Stomach (tissue), 9 donors: Measurements from ENCODE around the gene TUBAL3. TPM values are rescaled to one million over a fixed set of nuclear protein-coding genes. Genes with fewer than 3 reads are reported as not detected.

Experiments
- DNase-seq, 2 donors: peaks; one replicate each; pipeline versions ENCODE4 v3.0.0 to v3.0.0-alpha.2; 2013 to 2019
- H3K27ac ChIP-seq, 5 donors: fragments of 200-600 bp in 4 of 5; sonication (generic) in 4 of 5; one replicate each; pipeline ENCODE4 v1.5.1; 2013 to 2019; ENCODE audit warnings: mild to moderate bottlenecking in 1 of 5, moderate library complexity in 1 of 5
- H3K27me3 ChIP-seq, 3 donors: fragments of 200-600 bp; sonication (generic); one replicate each; pipeline ENCODE4 v1.5.1; 2017 to 2019; ENCODE audit warnings: mixed run types in 1 of 3
- H3K36me3 ChIP-seq, 4 donors: fragments of 200-600 bp; sonication (generic); 1 replicate in 3 of 4; 2 replicates in 1 of 4; pipeline ENCODE4 v1.5.1; 2016 to 2019
- H3K4me1 ChIP-seq, 4 donors: fragments of 200-600 bp; sonication (generic); one replicate each; pipeline ENCODE4 v1.5.1; 2016 to 2019
- H3K4me3 ChIP-seq, 4 donors: fragments of 200-600 bp; sonication (generic) in 3 of 4; one replicate each; pipeline ENCODE4 v1.5.1; 2016 to 2019; ENCODE audit warnings: mild to moderate bottlenecking in 1 of 4
- H3K9me3 ChIP-seq, 4 donors: fragments of 200-600 bp; sonication (generic); one replicate each; pipeline ENCODE4 v1.5.1; 2016 to 2019
- CTCF ChIP-seq, 7 experiments: fragments of 450-650 bp in 4 of 7; fragments of 200-600 bp in 3 of 7; sonication (generic) in 3 of 7; IDR thresholded peaks; one replicate each; pipeline ENCODE4 v1.5.1; 2016 to 2019; ENCODE audit warnings: antibody characterized with exemption in 7 of 7, control low read depth in 2 of 7, mild to moderate bottlenecking in 1 of 7
- EP300 ChIP-seq: sonication (generic); formaldehyde crosslinking; IDR thresholded peaks from one replicate; pipeline ENCODE4 v1.6.1; 2017; ENCODE audit warnings: antibody characterized with exemption
- POLR2A ChIP-seq, 4 donors: fragments of 450-650 bp; IDR thresholded peaks; one replicate each; pipeline ENCODE4 v1.6.1; 2016; ENCODE audit warnings: antibody characterized with exemption in 4 of 4, control low read depth in 2 of 4, mild to moderate bottlenecking in 1 of 4, moderate library complexity in 1 of 4
- POLR2AphosphoS5 ChIP-seq, 3 donors: sonication (generic); formaldehyde crosslinking; IDR thresholded peaks; one replicate each; pipeline ENCODE4 v1.6.1; 2016; ENCODE audit warnings: antibody characterized with exemption in 3 of 3
- WGBS, 5 donors: extraction: QIAGEN DNeasy Blood & Tissue Kit in 3 of 5; methylation state at CpG; one replicate each; pipeline versions ENCODE4 v1.1.5 to v1.1.7; 2013 to 2018; 5-methylcytosine and 5-hydroxymethylcytosine counted together
- intact Hi-C: fragments of 100-400 bp; cut with DNase I; formaldehyde crosslinking; loops from one replicate; pipeline ENCODE4 v1.15.1; 2023; ENCODE audit warnings: low total_unique reads
- polyA plus RNA-seq, 3 donors: library from polyadenylated mRNA; stranded (reverse); fragments of 200-250 nt; gene quantifications; one replicate each; pipeline ENCODE4 v1.2.3, GENCODE V29; 2013
- total RNA-seq, 5 donors: library from RNA; depleted of rRNA; stranded (reverse); fragments of >200 nt; gene quantifications; one replicate each; pipeline versions ENCODE4 v1.1.0 to v1.2.3, GENCODE V29; 2014 to 2016
- donor health status: healthy with polysubstance abuse.
- donor health status: Bipolar disorder and iron deficiency.
- donor health status: healthy.

Gene TUBAL3
- total and polyA plus RNA-seq, 8 donors: 0.13 to 11.3 (median 0.92) TPM; not detected in 4

GRCh38 chr10:5361966-5362365 is 42.7 kb downstream of the TUBAL3 start:
- Histone ChIP-seq H3K9me3 (no peaks in the 10 kb centered on the region), H3K36me3 (no peaks in the 10 kb centered on the region), H3K4me3 (no peak overlapping the region), H3K27me3 (peaks cover 0 to 24% (median 0%) of the 10 kb centered on the region in 3 donors), H3K27ac (no peak overlapping the region), H3K4me1 (peaks cover 0 to 7% (median 0%) of the 10 kb centered on the region in 4 donors)
- WGBS, 5 donors: 84 to 91% (median 89%) methylated on average over 4 of the region's 4 CpGs
- TF ChIP-seq CTCF (IDR thresholded peaks at IDR 0.05) (no peak), POLR2AphosphoS5 (IDR thresholded peaks at IDR 0.05) (no peak), EP300 (no peak), POLR2A (IDR thresholded peaks at IDR 0.05) (no peak)
- no peak for DNase-seq
- intact Hi-C loops: no loop called here

- peaks cover 0 to 3% (median 0%) of the 10 kb centered on the region in 4 donors for H3K4me1 ChIP-seq
- H3K36me3 ChIP-seq: no peaks in the 10 kb centered on the region
- no peak overlapping the region for H3K27ac ChIP-seq
- WGBS, 5 donors: 29 to 44% (median 34%) methylated on average over 7 of the region's 7 CpGs
- no peak for DNase-seq
- H3K9me3 ChIP-seq: no peaks in the 10 kb centered on the region
- TF ChIP-seq EP300 (no peak), CTCF (IDR thresholded peaks at IDR 0.05) (no peak), POLR2A (IDR thresholded peaks at IDR 0.05) (no peak), POLR2AphosphoS5 (IDR thresholded peaks at IDR 0.05) (no peak)
- intact Hi-C loops: no loop called here
- H3K4me3 ChIP-seq: no peak overlapping the region
- peaks cover 0 to 22% (median 0%) of the 10 kb centered on the region in 3 donors for H3K27me3 ChIP-seq
These were observed 44.2 kb downstream of the TUBAL3 start for GRCh38 chr10:5360318-5360915.

- Histone ChIP-seq H3K9me3 (no peaks in the 10 kb centered on the region), H3K4me3 (no peak overlapping the region), H3K4me1 (no peaks in the 10 kb centered on the region), H3K27ac (no peak overlapping the region), H3K36me3 (no peaks in the 10 kb centered on the region), H3K27me3 (no peaks in the 10 kb centered on the region)
- TF ChIP-seq POLR2A (IDR thresholded peaks at IDR 0.05): no peak
- TF ChIP-seq EP300: no peak
- no peak for TF ChIP-seq POLR2AphosphoS5 (IDR thresholded peaks at IDR 0.05)
- TF ChIP-seq CTCF (IDR thresholded peaks at IDR 0.05): no peak
- 75 to 90% (median 83%) methylated on average over 4 of the region's 4 CpGs for WGBS, 5 donors
- no peak for DNase-seq
- intact Hi-C loops: no loop called here
These were observed 48.3 kb downstream of the TUBAL3 start for GRCh38 chr10:5356302-5356763.

- Histone ChIP-seq H3K36me3 (no peaks in the 10 kb centered on the region), H3K27me3 (no peaks in the 10 kb centered on the region), H3K9me3 (no peaks in the 10 kb centered on the region), H3K4me1 (no peaks in the 10 kb centered on the region), H3K4me3 (no peak overlapping the region), H3K27ac (no peak overlapping the region)
- WGBS, 5 donors: 86 to 93% (median 89%) methylated on average over 6 of the region's 6 CpGs
- intact Hi-C loops: no loop called here
- no peak for TF ChIP-seq EP300
- TF ChIP-seq CTCF (IDR thresholded peaks at IDR 0.05): no peak
- TF ChIP-seq POLR2AphosphoS5 (IDR thresholded peaks at IDR 0.05): no peak
- TF ChIP-seq POLR2A (IDR thresholded peaks at IDR 0.05): no peak
- no peak for DNase-seq
These were observed 48.9 kb downstream of the TUBAL3 start for GRCh38 chr10:5355594-5356301.
